Cardiac muscle cell (in vitro differentiated cells and primary cell): ENCODE measurements around the gene C4orf50. TPM values are rescaled to one million over a fixed set of nuclear protein-coding genes. Genes with fewer than 3 reads are reported as not detected.

Source experiments
- DNase-seq, 2 donors: peaks; one replicate each; pipeline versions ENCODE4 v3.0.0 to v3.0.0-alpha.2; 2010 to 2017; ENCODE audit warnings: low read depth in 1 of 2, low spot score in 1 of 2
- H3K27ac ChIP-seq: fragments of 200-600 bp; sonication (generic); 2 replicates; pipeline ENCODE4 v1.5.1; 2016
- H3K27me3 ChIP-seq: fragments of 200-600 bp; sonication (generic); 2 replicates; pipeline ENCODE4 v1.6.0; 2016; ENCODE audit warnings: control low read depth
- H3K36me3 ChIP-seq: fragments of 200-600 bp; sonication (generic); 2 replicates; pipeline ENCODE4 v1.5.1; 2016; ENCODE audit warnings: control low read depth
- H3K4me1 ChIP-seq: fragments of 200-600 bp; sonication (generic); 2 replicates; pipeline ENCODE4 v1.8.1; 2017; ENCODE audit warnings: low read depth, mild to moderate bottlenecking, mixed run types
- H3K4me3 ChIP-seq: fragments of 200-600 bp; sonication (generic); 2 replicates; pipeline ENCODE4 v1.5.1; 2016; ENCODE audit warnings: mild to moderate bottlenecking
- H3K9me3 ChIP-seq: fragments of 200-600 bp; sonication (generic); 2 replicates; pipeline ENCODE4 v1.5.1; 2017; ENCODE audit warnings: low read depth, mild to moderate bottlenecking, control low read depth
- CTCF ChIP-seq: IDR thresholded peaks from 2 replicates; pipeline ENCODE4 v1.5.1; 2012; ENCODE audit warnings: low read depth, mild to moderate bottlenecking, low read length
- polyA plus RNA-seq: library from polyadenylated mRNA; unstranded; fragments of >200 nt; fragmentation: Nextera tagmentation; extraction: Ambion mirVana; gene quantifications from 2 replicates; pipeline ENCODE4 v1.2.1, GENCODE V29; 2016
- total RNA-seq: library from RNA; depleted of rRNA; stranded (reverse); fragments of >200 nt; gene quantifications from 2 replicates; pipeline ENCODE4 v1.2.3, GENCODE V29; 2016

The C4orf50 gene
- total and polyA plus RNA-seq, 2 experiments from 2014 or later: 0.15 TPM; not detected in 1

- TF ChIP-seq CTCF: no peak
- H3K9me3 ChIP-seq: no peaks in the 10 kb centered on the region
- no peaks in the 10 kb centered on the region for H3K27me3 ChIP-seq
- no peaks in the 10 kb centered on the region for H3K4me1 ChIP-seq
- no peak for DNase-seq
- H3K4me3 ChIP-seq: no peak overlapping the region
- no peaks in the 10 kb centered on the region for H3K36me3 ChIP-seq
- no peak overlapping the region for H3K27ac ChIP-seq
Measured at GRCh38 chr4:6055030-6055429, 36.8 kb upstream of the C4orf50 start.

- no peak for TF ChIP-seq CTCF
- no peaks in the 10 kb centered on the region for H3K4me1 ChIP-seq
- H3K4me3 ChIP-seq: no peak overlapping the region
- H3K36me3 ChIP-seq: no peaks in the 10 kb centered on the region
- no peak for DNase-seq
- H3K27ac ChIP-seq: no peak overlapping the region
- H3K9me3 ChIP-seq: no peaks in the 10 kb centered on the region
- H3K27me3 ChIP-seq: no peaks in the 10 kb centered on the region
Measured at GRCh38 chr4:6054162-6054922, 36.1 kb upstream of the C4orf50 start.

DNA sequence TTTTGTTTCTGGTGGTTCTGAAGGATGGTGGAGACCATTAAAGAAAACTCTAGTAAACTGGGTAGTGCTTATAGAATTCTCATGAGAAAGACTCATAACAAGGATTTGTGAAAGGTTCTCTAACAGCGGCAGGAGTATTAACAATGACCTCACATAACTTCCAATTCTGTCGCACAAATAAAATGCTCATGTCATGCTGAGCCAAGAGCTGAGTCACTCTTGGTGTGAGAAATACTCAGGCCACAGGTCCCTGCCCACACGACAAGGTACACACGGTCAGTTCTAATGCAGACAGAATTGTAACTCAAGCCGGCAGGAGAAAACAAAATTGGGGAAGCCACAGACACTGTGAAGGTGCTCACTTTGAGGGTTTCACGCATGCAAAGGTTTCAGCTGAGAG is 34.4 kb upstream of the C4orf50 start:
- no peak overlapping the region for H3K27ac ChIP-seq
- no peaks in the 10 kb centered on the region for H3K4me1 ChIP-seq
- H3K9me3 ChIP-seq: no peaks in the 10 kb centered on the region
- H3K36me3 ChIP-seq: no peaks in the 10 kb centered on the region
- no peak for DNase-seq
- H3K27me3 ChIP-seq: no peaks in the 10 kb centered on the region
- no peak overlapping the region for H3K4me3 ChIP-seq
- TF ChIP-seq CTCF: no peak

GRCh38 chr4:6050551-6050950 is 32.3 kb upstream of the C4orf50 start:
- Histone ChIP-seq H3K36me3 (no peaks in the 10 kb centered on the region), H3K4me3 (no peak overlapping the region), H3K9me3 (no peaks in the 10 kb centered on the region), H3K4me1 (no peaks in the 10 kb centered on the region), H3K27me3 (no peaks in the 10 kb centered on the region), H3K27ac (no peak overlapping the region)
- no peak for DNase-seq
- TF ChIP-seq CTCF: no peak

DNA sequence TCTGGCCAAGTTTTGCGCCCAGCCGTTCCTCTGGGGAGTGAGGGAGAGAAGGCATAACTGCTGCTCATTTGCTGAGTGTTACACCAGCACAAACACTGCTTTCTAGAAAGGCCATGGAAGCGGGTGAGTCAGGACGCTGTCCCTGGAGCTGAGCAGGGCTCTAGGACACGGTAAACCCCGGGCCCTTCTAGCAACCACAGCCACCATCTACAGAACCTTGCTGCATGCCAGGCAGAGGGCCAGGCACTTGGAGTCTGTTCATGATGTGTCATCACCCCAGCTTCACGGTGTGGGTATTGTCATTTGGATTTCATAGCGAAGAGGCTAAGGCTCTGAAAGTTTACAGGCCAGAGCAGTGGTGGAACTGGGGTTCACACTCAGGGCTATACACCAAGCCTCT is 31.8 kb upstream of the C4orf50 start:
- DNase-seq: no peak

More for the DNA sequence above, 31.8 kb upstream of the C4orf50 start:
- Histone ChIP-seq H3K36me3 (no peaks in the 10 kb centered on the region), H3K27me3 (no peaks in the 10 kb centered on the region), H3K4me1 (no peaks in the 10 kb centered on the region), H3K27ac (no peak overlapping the region), H3K9me3 (no peaks in the 10 kb centered on the region), H3K4me3 (no peak overlapping the region)
- no peak for TF ChIP-seq CTCF
